K562 (cell line): Measurements from ENCODE around the gene PLS1. TPM values are rescaled to one million over a fixed set of nuclear protein-coding genes. Genes with fewer than 3 reads are reported as not detected.

ENCODE experiments used
- CBX2 ChIP-seq: fragments of 200-600 bp; sonication (generic); IDR thresholded peaks from one replicate; pipeline ENCODE4 v1.6.1; 2012; ENCODE audit warnings: mild to moderate bottlenecking, low read length, inconsistent platforms; ENCODE audit not compliant: insufficient read depth, poor library complexity, severe bottlenecking
- E2F4 ChIP-seq: sonication (generic); formaldehyde crosslinking; IDR thresholded peaks from 2 replicates; pipeline ENCODE4 v1.8.0; 2022; ENCODE audit warnings: mild to moderate bottlenecking, low read depth, missing genetic modification reagents
- EP400 ChIP-seq: fragments of 450-650 bp; IDR thresholded peaks from 2 replicates; pipeline ENCODE4 v1.6.1; 2017; ENCODE audit warnings: antibody characterized with exemption, mild to moderate bottlenecking, moderate library complexity
- FIP1L1 ChIP-seq: fragments of 200-400 bp; formaldehyde crosslinking; IDR thresholded peaks from 2 replicates; pipeline ENCODE4 v1.6.1; 2018; ENCODE audit warnings: mild to moderate bottlenecking, low read depth, low read length; ENCODE audit not compliant: poor library complexity, severe bottlenecking
- HOMEZ ChIP-seq: fragments of 250-450 bp; sonication (Bioruptor Pico); IDR thresholded peaks from 2 replicates; pipeline ENCODE4 v1.4.0; 2020; ENCODE audit warnings: mild to moderate bottlenecking, moderate library complexity
- RFX1 ChIP-seq: fragments of 450-650 bp; IDR thresholded peaks from 2 replicates; pipeline ENCODE4 v1.6.1; 2016; ENCODE audit warnings: mild to moderate bottlenecking, moderate library complexity
- SMARCA4 ChIP-seq: fragments of 450-650 bp; IDR thresholded peaks from 2 replicates; pipeline ENCODE4 v1.6.1; 2016
- TOE1 ChIP-seq, 2 experiments: fragments of 450-650 bp in 1 of 2; sonication (generic) in 1 of 2; formaldehyde crosslinking in 1 of 2; IDR thresholded peaks; 2 replicates each; pipeline versions ENCODE4 v1.7.1 to v1.8.0; 2016 to 2022; ENCODE audit warnings: borderline replicate concordance in 2 of 2, mild to moderate bottlenecking in 2 of 2, antibody characterized with exemption in 1 of 2, inconsistent platforms in 1 of 2, low read depth in 1 of 2, missing genetic modification reagents in 1 of 2, moderate library complexity in 1 of 2
- ZBED1 ChIP-seq: IDR thresholded peaks from 2 replicates; pipeline ENCODE4 v1.6.1; 2014
- ZNF551 ChIP-seq: fragments of 250-450 bp; sonication (Bioruptor Pico); IDR thresholded peaks from 2 replicates; pipeline ENCODE4 v1.5.0; 2021; ENCODE audit warnings: mild to moderate bottlenecking, moderate library complexity
- ZNF592 ChIP-seq: fragments of 450-650 bp; IDR thresholded peaks from 2 replicates; pipeline ENCODE4 v1.6.1; 2017; ENCODE audit warnings: antibody characterized with exemption, mild to moderate bottlenecking
- polyA plus RNA-seq, 8 experiments: library from polyadenylated mRNA; depleted of rRNA in 4 of 8; stranded (reverse) in 5 of 8; unstranded in 3 of 8; fragments of >200 nt; fragmentation: Nextera tagmentation in 2 of 8; fragmentation: Illumina TruSeq in 1 of 8; extraction: Ambion mirVana in 2 of 8; extraction: Trizol in 1 of 8; gene quantifications; 2 replicates each; pipeline versions ENCODE4 v1.2.1 to v1.2.3, GENCODE V29; 2011 to 2014; ENCODE audit warnings: inconsistent platforms in 1 of 8, missing spikeins in 1 of 8
- total RNA-seq, 7 experiments: library from RNA; depleted of rRNA in 6 of 7; stranded (reverse); fragments of >200 nt in 6 of 7; fragmentation: Illumina TruSeq in 2 of 7; extraction: Trizol in 2 of 7; gene quantifications; 2 replicates each; pipeline versions ENCODE4 v1.2.1 to v1.2.3, GENCODE V29; 2011 to 2021; ENCODE audit warnings: low replicate concordance in 1 of 7
- TF ChIP-seq, protein P1 (sequence below): fragments of 450-650 bp; IDR thresholded peaks from 2 replicates; pipeline ENCODE4 v1.6.1; 2018; ENCODE audit not compliant: partially characterized antibody
- TF ChIP-seq, protein P2 (sequence below): fragments of 250-450 bp; sonication (Bioruptor Pico); IDR thresholded peaks from 2 replicates; pipeline ENCODE4 v1.8.0; 2021; ENCODE audit warnings: moderate library complexity, mild to moderate bottlenecking, inconsistent platforms

Gene PLS1
- total and polyA plus RNA-seq, 9 of the 15 experiments (the other 6 are each of a cell fraction or from before 2014, with no cell fraction given), result 6.1 to 21.3 (median 13.0) TPM

DNA sequence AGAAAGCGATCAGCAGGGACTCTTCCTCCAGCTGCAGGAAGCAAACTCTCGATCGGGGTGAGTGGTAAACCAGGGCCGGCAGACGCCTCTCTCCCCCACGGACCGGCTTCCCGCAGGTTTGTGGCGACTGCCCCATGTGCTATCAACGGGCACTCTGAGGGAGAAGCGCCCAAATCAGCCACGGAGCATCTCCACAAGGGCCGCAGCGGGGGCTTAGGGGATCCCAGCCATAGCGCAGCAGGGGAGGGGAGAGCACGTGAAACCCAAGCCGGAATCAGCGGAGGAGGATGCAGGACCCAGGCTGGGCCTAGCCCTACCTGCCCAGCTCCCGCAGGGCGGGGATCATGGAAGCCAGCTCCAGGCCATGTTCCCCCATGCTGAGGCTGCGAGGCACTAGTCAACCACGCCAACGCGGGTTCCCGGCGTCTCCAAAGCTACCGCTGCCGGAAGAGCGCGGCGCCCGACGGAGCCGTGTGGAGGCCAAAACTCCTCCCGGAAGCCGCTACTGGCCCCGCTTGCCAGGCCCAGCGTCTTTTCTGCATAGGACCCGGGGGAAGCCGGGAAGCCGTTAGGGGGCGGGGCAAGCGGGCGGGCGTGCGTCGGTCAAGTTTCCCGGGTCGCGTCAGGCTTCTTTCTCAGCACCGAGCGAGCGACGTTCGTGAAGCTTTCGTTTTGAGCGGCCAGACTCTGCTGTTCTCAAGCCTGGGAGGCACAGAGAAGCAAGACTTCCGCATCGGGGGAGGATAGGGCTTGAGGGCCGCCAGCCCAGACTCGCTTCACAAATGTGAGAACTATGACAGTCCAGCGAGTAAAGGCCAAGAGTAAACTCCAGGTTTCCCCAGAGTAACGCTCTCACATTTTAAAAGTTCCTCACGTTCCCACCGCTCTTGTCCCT, 17.6 kb upstream of the PLS1 start, which contains the start of gene ATR (continued):
- TF ChIP-seq ZNF592, result 0 out of 2 replicates have a peak, but pooled peaks have one; percentile 29
- TF ChIP-seq, protein P1, sequence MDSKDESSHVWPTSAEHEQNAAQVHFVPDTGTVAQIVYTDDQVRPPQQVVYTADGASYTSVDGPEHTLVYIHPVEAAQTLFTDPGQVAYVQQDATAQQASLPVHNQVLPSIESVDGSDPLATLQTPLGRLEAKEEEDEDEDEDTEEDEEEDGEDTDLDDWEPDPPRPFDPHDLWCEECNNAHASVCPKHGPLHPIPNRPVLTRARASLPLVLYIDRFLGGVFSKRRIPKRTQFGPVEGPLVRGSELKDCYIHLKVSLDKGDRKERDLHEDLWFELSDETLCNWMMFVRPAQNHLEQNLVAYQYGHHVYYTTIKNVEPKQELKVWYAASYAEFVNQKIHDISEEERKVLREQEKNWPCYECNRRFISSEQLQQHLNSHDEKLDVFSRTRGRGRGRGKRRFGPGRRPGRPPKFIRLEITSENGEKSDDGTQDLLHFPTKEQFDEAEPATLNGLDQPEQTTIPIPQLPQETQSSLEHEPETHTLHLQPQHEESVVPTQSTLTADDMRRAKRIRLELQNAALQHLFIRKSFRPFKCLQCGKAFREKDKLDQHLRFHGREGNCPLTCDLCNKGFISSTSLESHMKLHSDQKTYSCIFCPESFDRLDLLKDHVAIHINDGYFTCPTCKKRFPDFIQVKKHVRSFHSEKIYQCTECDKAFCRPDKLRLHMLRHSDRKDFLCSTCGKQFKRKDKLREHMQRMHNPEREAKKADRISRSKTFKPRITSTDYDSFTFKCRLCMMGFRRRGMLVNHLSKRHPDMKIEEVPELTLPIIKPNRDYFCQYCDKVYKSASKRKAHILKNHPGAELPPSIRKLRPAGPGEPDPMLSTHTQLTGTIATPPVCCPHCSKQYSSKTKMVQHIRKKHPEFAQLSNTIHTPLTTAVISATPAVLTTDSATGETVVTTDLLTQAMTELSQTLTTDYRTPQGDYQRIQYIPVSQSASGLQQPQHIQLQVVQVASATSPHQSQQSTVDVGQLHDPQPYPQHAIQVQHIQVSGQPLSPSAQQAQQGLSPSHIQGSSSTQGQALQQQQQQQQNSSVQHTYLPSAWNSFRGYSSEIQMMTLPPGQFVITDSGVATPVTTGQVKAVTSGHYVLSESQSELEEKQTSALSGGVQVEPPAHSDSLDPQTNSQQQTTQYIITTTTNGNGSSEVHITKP, result peak; percentile 14
- no peak for TF ChIP-seq ZBED1
- peak; percentile 46 for TF ChIP-seq FIP1L1
- TF ChIP-seq, protein P2, sequence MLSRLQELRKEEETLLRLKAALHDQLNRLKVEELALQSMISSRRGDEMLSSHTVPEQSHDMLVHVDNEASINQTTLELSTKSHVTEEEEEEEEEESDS (CRISPR knock-in tag), result no peak
- no peak for TF ChIP-seq CBX2
- no peak for TF ChIP-seq HOMEZ
- peak; percentile 97 for TF ChIP-seq EP400
- no peak for TF ChIP-seq SMARCA4
- TF ChIP-seq RFX1, result peak; percentile 86
- no peak for TF ChIP-seq ZNF551 (CRISPR knock-in tag)
- TF ChIP-seq E2F4 (CRISPR knock-in tag), result peak; percentile 44; the same call in 1 of the 2 replicates
- TF ChIP-seq TOE1 (IDR thresholded peaks at IDR 0.05; ENCODE audit: borderline replicate concordance), result peak; percentile 98
- peak; percentile 42; the same call in 1 of the 2 replicates for TF ChIP-seq TOE1 (CRISPR knock-in tag; IDR thresholded peaks at IDR 0.05; ENCODE audit: borderline replicate concordance, low read depth)
